GM23338 (cell line): ENCODE measurements around the gene WDR20. TPM values are rescaled to one million over a fixed set of nuclear protein-coding genes. Genes with fewer than 3 reads are reported as not detected.

ENCODE experiments used
- ATAC-seq: fragments of 200-7000 bp; cut with Tn5 transposase; 3 replicates; pipeline ENCODE4 v1.9.1; 2020
- DNase-seq: peaks from one replicate; pipeline ENCODE4 v3.0.0-alpha.2; 2015; ENCODE audit warnings: low spot score
- H2AFZ ChIP-seq: fragments of 200-600 bp; sonication (generic); 2 replicates; pipeline ENCODE4 v1.8.0; 2016; ENCODE audit warnings: antibody characterized with exemption, mild to moderate bottlenecking, moderate library complexity
- H3F3A ChIP-seq: fragments of 200-600 bp; sonication (generic); replicated peaks from 2 replicates; pipeline ENCODE4 v1.8.0; 2017; ENCODE audit warnings: antibody characterized with exemption, mixed run types, low read depth
- H3K27ac ChIP-seq: fragments of 200-600 bp; sonication (generic); 2 replicates; pipeline ENCODE4 v1.6.1; 2016; ENCODE audit warnings: low read depth
- H3K27me3 ChIP-seq: fragments of 200-600 bp; sonication (generic); 2 replicates; pipeline ENCODE4 v1.8.0; 2016; ENCODE audit warnings: mild to moderate bottlenecking, mixed run types, moderate library complexity; ENCODE audit not compliant: insufficient read depth
- H3K36me3 ChIP-seq: fragments of 200-600 bp; sonication (generic); 2 replicates; pipeline ENCODE4 v1.8.0; 2016; ENCODE audit warnings: mild to moderate bottlenecking; ENCODE audit not compliant: insufficient read depth
- H3K4me1 ChIP-seq: fragments of 200-600 bp; sonication (generic); 2 replicates; pipeline ENCODE4 v1.8.0; 2016; ENCODE audit warnings: mild to moderate bottlenecking, moderate library complexity; ENCODE audit not compliant: insufficient read depth
- H3K4me2 ChIP-seq: fragments of 200-600 bp; sonication (generic); 2 replicates; pipeline ENCODE4 v1.7.1; 2017; ENCODE audit warnings: mixed run types
- H3K4me3 ChIP-seq: fragments of 200-600 bp; sonication (generic); 2 replicates; pipeline ENCODE4 v1.6.1; 2016; ENCODE audit warnings: mixed run types
- H3K79me2 ChIP-seq: fragments of 200-600 bp; sonication (generic); replicated peaks from 2 replicates; pipeline ENCODE4 v1.8.0; 2017; ENCODE audit warnings: mild to moderate bottlenecking; ENCODE audit not compliant: insufficient read depth
- H3K9me2 ChIP-seq: fragments of 200-600 bp; sonication (generic); 2 replicates; pipeline ENCODE4 v1.8.0; 2017; ENCODE audit not compliant: insufficient read depth
- H4K20me1 ChIP-seq: fragments of 200-600 bp; sonication (generic); replicated peaks from 2 replicates; pipeline ENCODE4 v1.8.0; 2017; ENCODE audit warnings: mild to moderate bottlenecking; ENCODE audit not compliant: insufficient read depth
- H3K27ac Mint-ChIP-seq: 2 replicates; pipeline ENCODE4 v1.8.0; 2020; ENCODE audit warnings: inconsistent platforms, mild to moderate bottlenecking, moderate library complexity, mixed read lengths
- H3K27me3 Mint-ChIP-seq: 3 replicates; pipeline ENCODE4 v1.8.0; 2022; ENCODE audit warnings: low read depth, mild to moderate bottlenecking, moderate library complexity, mixed read lengths, inconsistent platforms; ENCODE audit not compliant: insufficient read depth, poor library complexity
- H3K36me3 Mint-ChIP-seq: 3 replicates; pipeline ENCODE4 v1.8.0; 2021; ENCODE audit warnings: low read depth, mild to moderate bottlenecking, inconsistent platforms, moderate library complexity, mixed read lengths
- H3K4me1 Mint-ChIP-seq: 3 replicates; pipeline ENCODE4 v1.8.0; 2020; ENCODE audit warnings: mild to moderate bottlenecking, inconsistent platforms, mixed read lengths
- H3K4me3 Mint-ChIP-seq: 3 replicates; pipeline ENCODE4 v1.8.0; 2021; ENCODE audit warnings: moderate library complexity, mild to moderate bottlenecking, inconsistent platforms, mixed read lengths
- H3K9me3 Mint-ChIP-seq: 3 replicates; pipeline ENCODE4 v1.8.0; 2020; ENCODE audit warnings: moderate library complexity, mild to moderate bottlenecking, inconsistent platforms, mixed read lengths
- CREB1 ChIP-seq: fragments of 250-450 bp; sonication (Bioruptor Pico); IDR thresholded peaks from 2 replicates; pipeline ENCODE4 v1.5.0; 2020; ENCODE audit warnings: low read depth, mild to moderate bottlenecking, moderate library complexity
- EZH2 ChIP-seq: fragments of 200-600 bp; sonication (generic); IDR thresholded peaks from one replicate; pipeline ENCODE4 v1.8.0; 2017; ENCODE audit warnings: antibody characterized with exemption, mild to moderate bottlenecking, low read depth; ENCODE audit not compliant: unreplicated experiment
- JUNB ChIP-seq: IDR thresholded peaks from one replicate; pipeline ENCODE4 v1.6.1; 2016; ENCODE audit warnings: antibody characterized with exemption; ENCODE audit not compliant: unreplicated experiment
- NANOG ChIP-seq: IDR thresholded peaks from 2 replicates; pipeline ENCODE4 v1.6.1; 2016; ENCODE audit warnings: antibody characterized with exemption, borderline replicate concordance
- POLR2AphosphoS5 ChIP-seq: IDR thresholded peaks from 2 replicates; pipeline ENCODE4 v1.6.1; 2016; ENCODE audit warnings: antibody characterized with exemption, low read depth
- ZNF114 ChIP-seq: fragments of 250-450 bp; sonication (Bioruptor Pico); IDR thresholded peaks from 2 replicates; pipeline ENCODE4 v1.5.0; 2020; ENCODE audit warnings: mild to moderate bottlenecking, moderate library complexity
- ZNF331 ChIP-seq: fragments of 250-450 bp; sonication (Bioruptor Pico); IDR thresholded peaks from 2 replicates; pipeline ENCODE4 v1.5.0; 2020; ENCODE audit warnings: low read depth, mild to moderate bottlenecking, moderate library complexity
- polyA plus RNA-seq: library from polyadenylated mRNA; unstranded; fragments of >200 nt; fragmentation: Nextera tagmentation; extraction: Ambion mirVana; gene quantifications from 2 replicates; pipeline ENCODE4 v1.2.1, GENCODE V29; 2016
- total RNA-seq: library from RNA; depleted of rRNA; stranded (reverse); fragments of >200 nt; shearing (Covaris generic); gene quantifications from 2 replicates; pipeline ENCODE4 v1.2.3, GENCODE V29; 2014
- TF ChIP-seq, protein P1 (sequence below): IDR thresholded peaks from 2 replicates; pipeline ENCODE4 v1.6.1; 2016; ENCODE audit warnings: antibody characterized with exemption

Gene WDR20
- total and polyA plus RNA-seq, 2 experiments from 2014 or later = 17.9 to 21.0 TPM

GRCh38 chr14:102116361-102117180 lies 23.1 kb upstream of the WDR20 start:
- ATAC-seq = no peak
- peaks cover 3% of the 10 kb centered on the region for H3K4me1 ChIP-seq
- H3K27me3 ChIP-seq = no peaks in the 10 kb centered on the region
- no peaks in the 10 kb centered on the region for H3K79me2 ChIP-seq
- H3K4me3 ChIP-seq = no peak overlapping the region
- H3K27ac ChIP-seq = no peak overlapping the region
- no peaks in the 10 kb centered on the region for H3K4me1 Mint-ChIP-seq
- H3K4me2 ChIP-seq = no peak overlapping the region
- H3K27me3 Mint-ChIP-seq = peaks cover 5% of the 10 kb centered on the region
- H3K9me3 Mint-ChIP-seq = peaks cover 41% of the 10 kb centered on the region
- no peak for DNase-seq
- no peak for TF ChIP-seq CREB1 (CRISPR knock-in tag)
- no peak for TF ChIP-seq NANOG
- TF ChIP-seq EZH2 = no peak
- TF ChIP-seq POLR2AphosphoS5 = no peak
- no peak overlapping the region for H3K4me3 Mint-ChIP-seq
- H2AFZ ChIP-seq = no peak overlapping the region
- H3K36me3 Mint-ChIP-seq = peaks cover 39% of the 10 kb centered on the region
- no peaks in the 10 kb centered on the region for H3K36me3 ChIP-seq
- no peak overlapping the region for H3K27ac Mint-ChIP-seq
- no peaks in the 10 kb centered on the region for H4K20me1 ChIP-seq
- no peaks in the 10 kb centered on the region for H3F3A ChIP-seq
- H3K9me2 ChIP-seq = no peaks in the 10 kb centered on the region

GRCh38 chr14:102117852-102118251 lies 21.8 kb upstream of the WDR20 start:
- no peaks in the 10 kb centered on the region for H3K79me2 ChIP-seq
- no peak for TF ChIP-seq EZH2
- no peak for TF ChIP-seq ZNF114 (CRISPR knock-in tag)
- no peak for TF ChIP-seq ZNF331 (CRISPR knock-in tag)
- TF ChIP-seq, protein P1, sequence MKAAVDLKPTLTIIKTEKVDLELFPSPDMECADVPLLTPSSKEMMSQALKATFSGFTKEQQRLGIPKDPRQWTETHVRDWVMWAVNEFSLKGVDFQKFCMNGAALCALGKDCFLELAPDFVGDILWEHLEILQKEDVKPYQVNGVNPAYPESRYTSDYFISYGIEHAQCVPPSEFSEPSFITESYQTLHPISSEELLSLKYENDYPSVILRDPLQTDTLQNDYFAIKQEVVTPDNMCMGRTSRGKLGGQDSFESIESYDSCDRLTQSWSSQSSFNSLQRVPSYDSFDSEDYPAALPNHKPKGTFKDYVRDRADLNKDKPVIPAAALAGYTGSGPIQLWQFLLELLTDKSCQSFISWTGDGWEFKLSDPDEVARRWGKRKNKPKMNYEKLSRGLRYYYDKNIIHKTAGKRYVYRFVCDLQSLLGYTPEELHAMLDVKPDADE = no peak
- TF ChIP-seq JUNB = no peak
- H3K27ac ChIP-seq = no peak overlapping the region
- DNase-seq (no peak), ATAC-seq (no peak)
- H3K4me3 Mint-ChIP-seq = no peak overlapping the region
- H3K4me2 ChIP-seq = no peak overlapping the region
- no peaks in the 10 kb centered on the region for H4K20me1 ChIP-seq
- H3K27me3 ChIP-seq = no peaks in the 10 kb centered on the region
- no peak overlapping the region for H3K27ac Mint-ChIP-seq
- peaks cover 27% of the 10 kb centered on the region for H3K36me3 Mint-ChIP-seq
- peaks cover 5% of the 10 kb centered on the region for H3K27me3 Mint-ChIP-seq
- H3K9me2 ChIP-seq = no peaks in the 10 kb centered on the region
- peaks cover 28% of the 10 kb centered on the region for H3K9me3 Mint-ChIP-seq
- no peaks in the 10 kb centered on the region for H3F3A ChIP-seq
- no peak overlapping the region for H3K4me3 ChIP-seq
- no peak overlapping the region for H2AFZ ChIP-seq
- H3K36me3 ChIP-seq = no peaks in the 10 kb centered on the region
- H3K4me1 ChIP-seq = peaks cover 7% of the 10 kb centered on the region
- peaks cover 5% of the 10 kb centered on the region; the same call in 1 of the 3 replicates for H3K4me1 Mint-ChIP-seq

GRCh38 chr14:102120888-102121287 lies 18.8 kb upstream of the WDR20 start:
- H3K4me3 Mint-ChIP-seq = no peak overlapping the region
- TF ChIP-seq CREB1 (CRISPR knock-in tag) (no peak), POLR2AphosphoS5 (no peak)
- TF ChIP-seq, protein P1 = no peak

More at GRCh38 chr14:102120888-102121287, 18.8 kb upstream of the WDR20 start:
- Histone ChIP-seq H3K27ac (no peak overlapping the region), H3K79me2 (no peaks in the 10 kb centered on the region), H4K20me1 (no peaks in the 10 kb centered on the region), H3K4me1 (peaks cover 17% of the 10 kb centered on the region), H3K36me3 (no peaks in the 10 kb centered on the region), H3K9me2 (no peaks in the 10 kb centered on the region), H3K4me2 (no peak overlapping the region), H2AFZ (no peak overlapping the region), H3K27me3 (no peaks in the 10 kb centered on the region), H3F3A (no peaks in the 10 kb centered on the region), H3K4me3 (no peak overlapping the region)
- Mint-ChIP-seq H3K9me3 (peaks cover 24% of the 10 kb centered on the region), H3K27me3 (peaks cover 5% of the 10 kb centered on the region), H3K36me3 (peaks cover 27% of the 10 kb centered on the region), H3K4me1 (peaks cover 12% of the 10 kb centered on the region), H3K27ac (no peak overlapping the region)
- DNase-seq (no peak), ATAC-seq (no peak)
